GM06990 (cell line): ENCODE measurements around the gene ADCK2.

Source experiments
- DNase-seq: peaks from one replicate; pipeline ENCODE4 v3.0.0-alpha.2; 2011; ENCODE audit not compliant: insufficient read length; ENCODE audit errors: extremely low read depth
- H3K27me3 ChIP-seq: replicated peaks from 2 replicates; pipeline ENCODE4 v1.6.0; 2011; ENCODE audit warnings: low read length; ENCODE audit not compliant: control insufficient read depth, insufficient read depth
- H3K36me3 ChIP-seq: 2 replicates; pipeline ENCODE4 v1.5.1; 2011; ENCODE audit warnings: low read length; ENCODE audit not compliant: control insufficient read depth, insufficient read depth
- H3K4me3 ChIP-seq: replicated peaks from 2 replicates; pipeline ENCODE4 v1.5.1; 2011; ENCODE audit warnings: low read depth, mild to moderate bottlenecking, control low read depth, low read length
- CTCF ChIP-seq: IDR thresholded peaks from 2 replicates; pipeline ENCODE4 v1.5.1; 2011; ENCODE audit warnings: low read length, control low read depth, mild to moderate bottlenecking, inconsistent platforms; ENCODE audit not compliant: insufficient read depth, poor library complexity, severe bottlenecking

The ADCK2 gene

GRCh38 chr7:140714331-140715040, 41.7 kb downstream of the ADCK2 start:
- TF ChIP-seq CTCF, result no peak
- H3K4me3 ChIP-seq, result no peak overlapping the region
- no peaks in the 10 kb centered on the region; the same call in 1 of the 2 replicates for H3K36me3 ChIP-seq

GRCh38 chr7:140719721-140720120, 47.0 kb downstream of the ADCK2 start:
- no peaks in the 10 kb centered on the region; the same call in 1 of the 2 replicates for H3K36me3 ChIP-seq
- no peak for TF ChIP-seq CTCF
- no peak overlapping the region for H3K4me3 ChIP-seq
- no peaks in the 10 kb centered on the region for H3K27me3 ChIP-seq
- no peak for DNase-seq

More at GRCh38 chr7:140714331-140715040, 41.7 kb downstream of the ADCK2 start:
- no peak for DNase-seq
- H3K27me3 ChIP-seq, result no peaks in the 10 kb centered on the region

- no peak for TF ChIP-seq CTCF
- no peaks in the 10 kb centered on the region; the same call in 1 of the 2 replicates for H3K36me3 ChIP-seq
- H3K4me3 ChIP-seq, result no peak overlapping the region
- H3K27me3 ChIP-seq, result no peaks in the 10 kb centered on the region
- DNase-seq, result no peak
These were observed 49.5 kb downstream of the ADCK2 start for GRCh38 chr7:140722254-140722653.

GRCh38 chr7:140723006-140723405, 50.3 kb downstream of the ADCK2 start:
- Histone ChIP-seq H3K36me3 (no peaks in the 10 kb centered on the region; the same call in 1 of the 2 replicates), H3K27me3 (no peaks in the 10 kb centered on the region), H3K4me3 (no peak overlapping the region)
- DNase-seq, result no peak
- TF ChIP-seq CTCF, result no peak

- no peak overlapping the region for H3K4me3 ChIP-seq
- H3K36me3 ChIP-seq, result no peaks in the 10 kb centered on the region; the same call in 1 of the 2 replicates
- no peak for TF ChIP-seq CTCF
- no peaks in the 10 kb centered on the region for H3K27me3 ChIP-seq
- DNase-seq, result no peak
These were observed 50.8 kb downstream of the ADCK2 start for GRCh38 chr7:140723574-140723973.
